GM19328 (cell line): ENCODE data around the gene ZFHX2.

Experiments used
- ATAC-seq: cut with Tn5 transposase; IDR thresholded peaks from one replicate; pipeline ENCODE4 v1.9.1; 2021; ENCODE audit warnings: mild to moderate bottlenecking, moderate library complexity; ENCODE audit not compliant: unreplicated experiment

ZFHX2 gene

DNA sequence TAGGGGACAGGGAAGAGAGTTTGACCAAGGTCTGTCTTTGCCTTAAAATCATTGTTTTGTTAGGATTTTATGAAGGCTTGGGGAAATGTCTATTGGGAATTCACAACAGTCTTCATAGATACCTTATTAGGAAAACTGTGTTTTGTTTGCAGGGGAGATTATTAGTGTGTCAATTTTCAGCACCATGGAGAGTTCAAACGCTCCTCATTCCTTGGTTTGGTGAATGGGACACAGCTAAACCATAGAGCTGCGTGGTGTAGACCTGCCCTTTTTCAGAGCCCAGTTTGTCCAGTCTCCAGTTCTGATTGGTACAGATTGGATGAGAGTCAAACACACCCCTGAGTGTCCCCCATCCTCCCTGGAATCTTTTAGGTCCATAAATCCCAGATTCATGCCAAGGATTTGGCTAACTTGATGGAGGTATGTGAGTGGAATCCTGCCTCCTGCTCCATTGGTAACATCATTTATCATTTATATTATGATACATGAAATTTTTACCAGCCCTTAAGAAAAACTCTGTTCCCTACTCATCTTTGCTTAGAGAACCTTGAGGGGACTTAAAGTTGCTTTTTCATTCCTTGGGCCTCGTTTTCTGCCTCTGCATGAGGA, 70.1 kb downstream of the ZFHX2 start:
- ATAC-seq = no peak

DNA sequence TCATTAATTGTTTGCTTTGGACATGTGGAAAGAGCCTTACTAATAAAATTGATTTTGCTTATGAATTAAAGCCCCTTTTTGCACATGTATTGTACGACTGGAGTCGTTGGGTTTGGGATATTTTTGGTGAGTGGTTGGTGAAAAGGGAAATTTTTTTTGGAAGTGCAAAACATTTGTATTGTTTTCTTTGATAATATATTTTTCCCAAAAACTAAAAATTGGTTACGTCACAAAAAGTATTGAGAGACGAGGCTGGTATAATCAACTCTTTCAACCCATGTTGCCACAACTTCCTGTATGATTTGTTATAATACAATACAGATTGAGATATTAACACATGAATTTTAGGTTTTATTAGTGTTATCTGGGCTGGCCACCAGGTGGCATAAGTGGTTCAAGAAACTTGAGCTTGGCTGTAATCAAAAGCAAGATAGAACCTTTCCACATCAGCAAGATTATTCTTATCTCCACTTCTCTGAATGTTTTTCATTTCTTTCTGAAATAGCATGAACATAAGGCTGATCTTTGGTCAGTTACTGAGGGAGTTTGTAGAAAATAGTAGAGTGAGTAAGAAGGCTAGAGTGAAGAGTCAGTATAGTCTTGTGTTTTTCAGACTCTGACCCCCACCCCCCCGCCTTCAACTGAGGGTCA, 73.3 kb downstream of the ZFHX2 start:
- no peak for ATAC-seq

DNA sequence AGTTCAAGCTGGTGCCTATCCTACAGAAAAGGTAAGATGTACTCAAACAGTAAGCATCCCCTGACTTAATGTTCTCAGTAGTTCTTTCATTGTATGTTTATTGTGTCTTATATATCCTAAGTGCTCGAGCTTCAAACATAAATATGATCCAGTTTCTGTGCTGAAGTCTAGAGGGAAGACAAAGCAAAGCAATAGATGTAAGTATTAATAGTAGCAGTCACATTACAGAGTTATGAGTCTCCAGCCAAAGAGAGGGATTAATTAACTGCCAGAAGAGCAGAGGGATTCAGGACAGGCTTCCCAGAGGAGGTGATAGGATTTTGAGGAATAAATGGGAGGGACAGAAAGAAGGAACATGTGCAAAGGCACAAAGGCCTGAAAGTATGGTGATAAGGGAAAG, 80.6 kb downstream of the ZFHX2 start:
- no peak for ATAC-seq
